Endometrium (tissue), 2 donors: ENCODE data around the gene OLFM2.
"Not testable (repeated sequence)": the region's sequence is repeated elsewhere in the genome, so short reads cannot be mapped to it uniquely, and the experiment has no call there.

Experiments
- FAIRE-seq: peaks from 2 replicates; lab custom pipeline; 2012; peaks lifted over from hg19 to GRCh38; lab: Jason Lieb, UNC
- donor health status: control.
- donor health status: control.

OLFM2 gene

DNA sequence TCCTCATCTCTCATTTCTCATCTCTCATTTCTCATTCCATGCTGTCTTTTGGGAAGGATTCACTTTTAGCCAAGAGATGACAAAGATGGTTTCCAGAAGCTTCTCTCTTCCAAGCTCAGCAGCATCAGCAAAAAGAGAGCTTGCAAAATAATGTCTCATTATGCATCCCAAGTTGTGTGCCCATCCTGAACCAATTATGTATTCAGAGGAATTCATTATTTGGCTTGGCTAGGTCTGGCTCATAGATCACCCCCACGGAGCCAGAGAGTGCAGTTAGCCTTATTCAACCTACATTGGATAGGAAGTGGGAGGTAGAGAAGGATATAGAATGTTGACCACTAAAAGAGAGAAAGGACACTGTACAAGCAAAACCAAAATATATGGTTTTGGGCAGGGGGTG, 5.4 kb upstream of the OLFM2 start:
- FAIRE-seq = no peak

DNA sequence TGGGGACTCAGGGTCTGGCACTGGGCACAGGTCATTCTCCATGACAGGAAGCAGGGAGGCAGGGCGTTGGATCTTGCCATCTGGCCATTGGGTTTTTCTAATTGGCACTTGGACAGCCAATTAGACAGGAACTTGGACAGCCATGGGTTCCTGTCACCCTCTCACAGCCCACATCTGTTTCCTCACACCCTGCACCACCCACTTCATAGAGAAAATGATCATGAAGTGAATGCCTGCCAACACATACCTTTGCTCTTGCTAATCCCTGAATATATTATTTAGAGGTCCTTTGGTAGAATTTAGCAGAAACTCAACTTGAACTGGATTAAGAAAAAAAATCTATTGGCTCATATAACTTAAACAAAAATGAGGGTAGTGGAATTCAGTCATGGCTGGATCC, 4.9 kb upstream of the OLFM2 start:
- no peak for FAIRE-seq

DNA sequence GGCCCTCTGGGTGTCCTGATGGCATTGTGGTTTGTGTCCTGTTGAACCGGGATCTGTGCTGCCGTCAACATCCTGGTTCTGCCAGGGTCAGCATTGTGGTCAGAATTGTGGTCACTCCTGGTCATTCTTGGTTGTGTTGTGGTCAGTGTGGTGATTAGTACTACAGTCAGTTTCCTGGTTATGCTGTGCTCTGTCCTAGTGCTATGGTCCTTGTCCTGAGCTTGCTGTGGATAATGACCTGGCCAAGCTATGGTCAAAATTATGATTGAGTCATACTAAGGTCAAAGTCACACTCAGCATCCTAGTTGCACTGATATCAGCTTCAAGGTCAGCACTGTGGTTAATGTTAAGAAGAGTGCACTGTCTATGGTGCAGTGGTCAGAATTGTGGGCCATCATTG, 4.5 kb upstream of the OLFM2 start:
- FAIRE-seq = no peak

DNA sequence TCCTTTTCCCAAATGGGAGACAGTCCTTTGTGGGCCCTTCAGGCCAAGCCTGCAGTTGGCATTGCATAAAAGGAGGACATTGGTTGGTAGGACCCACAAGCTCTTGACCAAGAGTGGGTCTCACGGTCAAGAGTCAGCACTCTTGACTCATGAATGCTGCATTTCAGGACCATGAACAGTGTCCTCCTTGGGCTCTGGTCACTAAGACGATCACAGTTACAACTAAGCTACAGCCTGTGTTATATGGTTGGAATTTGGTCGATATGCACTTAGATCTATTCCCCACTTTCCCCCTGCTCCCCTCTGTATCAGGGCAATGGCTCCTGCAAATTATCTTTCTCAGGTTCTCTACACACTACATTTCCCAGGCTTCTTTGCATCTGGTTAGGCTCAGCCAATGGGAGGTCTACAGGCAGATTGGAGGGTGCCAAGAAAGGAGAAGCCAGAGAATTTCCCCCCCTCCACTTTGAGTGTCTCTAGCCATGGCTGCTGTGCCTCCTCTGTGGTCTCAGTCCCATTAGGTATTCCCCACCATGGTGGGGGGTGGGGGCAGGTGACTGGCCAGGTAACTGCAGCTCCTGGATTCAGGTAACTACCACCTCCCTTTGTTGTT, 3.1 kb upstream of the OLFM2 start:
- FAIRE-seq = no peak

DNA sequence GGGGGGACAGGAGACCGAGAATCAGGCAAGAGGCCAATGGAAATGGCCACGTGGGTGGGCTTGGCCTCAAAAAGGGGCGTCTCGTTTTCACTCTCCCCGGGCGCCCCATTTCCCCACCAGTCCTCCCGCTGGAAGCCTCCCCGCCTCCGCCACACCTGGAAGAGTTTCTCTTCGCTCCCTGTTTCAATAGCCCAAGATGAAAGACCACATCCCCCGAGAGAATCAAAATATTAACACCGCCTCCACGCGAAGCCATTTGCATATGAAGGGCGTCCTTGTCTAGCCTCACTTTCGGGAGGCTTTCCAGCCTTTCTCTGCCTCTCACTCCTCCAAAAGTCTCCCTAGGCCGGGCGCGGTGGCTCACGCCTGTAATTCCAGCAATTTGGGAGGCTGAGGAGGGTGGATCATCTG, 691 bp upstream of the OLFM2 start:
- FAIRE-seq = no peak

DNA sequence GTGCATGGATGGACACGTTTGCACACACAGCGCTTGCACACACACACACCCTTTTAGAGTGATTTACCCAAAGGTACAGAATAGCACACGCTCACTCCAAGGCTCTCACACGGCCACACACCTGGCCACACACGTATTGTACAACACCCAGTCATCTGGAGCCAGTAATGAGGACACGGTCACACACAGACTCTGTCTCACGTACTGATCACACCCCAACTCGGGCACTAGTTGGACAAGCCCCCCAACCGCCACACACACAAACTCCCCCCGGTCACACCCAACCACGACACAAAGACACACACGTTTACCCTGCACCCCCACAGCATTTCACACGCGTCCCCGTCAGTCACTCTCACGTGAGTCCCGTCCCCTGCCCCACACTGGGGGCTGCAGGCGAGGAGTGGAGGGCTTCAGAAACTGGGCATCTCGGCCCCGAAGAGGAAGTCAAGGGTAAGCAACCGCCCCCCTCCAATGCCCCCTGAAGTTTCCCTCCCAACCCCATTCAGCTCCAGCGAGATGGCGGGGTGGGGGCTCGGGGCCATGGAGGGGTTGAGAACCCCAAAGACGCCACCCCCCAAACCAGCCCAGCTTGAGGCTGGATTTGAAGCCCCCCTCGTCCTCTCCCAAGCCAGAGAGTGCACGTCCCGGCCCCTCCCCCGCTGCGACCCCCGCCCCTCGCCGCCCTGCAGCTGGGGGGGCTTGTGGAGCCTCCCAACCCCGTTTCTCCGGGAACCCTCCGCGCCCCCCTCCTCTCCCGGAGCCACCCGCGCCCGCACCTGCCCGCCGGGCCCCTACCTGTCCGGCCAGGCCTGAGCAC, 599 bp downstream of the OLFM2 start:
- no peak for FAIRE-seq

DNA sequence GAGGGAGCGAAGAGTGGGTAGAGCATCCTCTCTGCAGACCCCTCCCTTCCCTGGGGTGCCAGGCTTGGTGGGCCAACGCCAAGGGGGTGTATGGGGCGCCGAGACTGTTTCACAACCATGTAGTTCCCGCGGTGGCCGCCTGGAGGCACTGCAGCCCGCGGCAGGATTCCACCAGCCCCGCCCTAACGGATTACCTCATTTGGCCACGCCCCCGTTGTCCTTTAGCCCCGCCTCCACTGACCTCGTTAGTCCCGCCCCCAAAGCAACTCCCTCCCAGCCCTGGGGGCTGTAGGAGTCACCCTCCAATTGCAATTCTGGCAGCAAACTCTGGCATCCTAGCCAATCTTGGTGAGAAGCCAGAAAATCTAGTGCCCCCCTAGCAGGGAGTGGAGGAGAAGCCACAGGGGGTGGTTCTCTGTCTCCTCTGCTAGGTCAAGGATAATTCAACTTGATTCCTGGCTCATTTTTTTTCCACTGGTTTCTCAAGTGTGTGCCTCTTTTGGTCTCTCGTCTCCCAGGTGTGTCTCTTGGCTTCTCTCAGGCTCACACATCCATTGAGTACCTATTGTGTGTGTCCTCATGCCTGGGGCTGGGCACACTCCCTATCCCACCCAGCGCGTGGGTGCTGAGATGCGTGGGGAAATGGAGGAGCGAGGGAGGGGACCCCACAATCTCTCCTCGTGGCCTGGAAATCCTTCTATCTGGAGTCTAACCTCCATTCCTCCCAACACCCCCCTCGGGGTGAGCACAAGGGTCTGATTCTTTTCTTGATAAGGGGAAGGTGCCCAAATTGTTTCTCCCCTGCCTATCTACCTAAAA, 2.0 kb downstream of the OLFM2 start:
- no peak for FAIRE-seq

DNA sequence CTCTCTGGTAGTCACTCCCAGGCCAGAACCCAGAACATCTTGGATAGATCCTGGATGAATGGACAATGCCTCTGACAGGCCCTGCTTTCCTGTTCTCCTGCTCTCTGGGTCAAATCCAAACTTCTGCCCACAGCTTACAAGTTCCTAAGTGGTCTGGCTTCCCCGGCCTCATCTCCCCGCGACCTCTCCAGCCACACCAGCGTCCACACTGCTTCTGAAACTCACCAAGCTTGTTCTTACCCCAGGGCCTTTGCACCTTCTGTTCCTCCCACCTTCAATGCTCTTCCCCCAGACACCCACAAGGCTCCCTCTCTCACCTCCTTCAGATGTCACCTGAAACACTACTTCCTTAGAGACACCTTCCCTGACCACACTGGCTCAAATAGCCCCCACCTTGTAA, 3.5 kb downstream of the OLFM2 start:
- FAIRE-seq = no peak

DNA sequence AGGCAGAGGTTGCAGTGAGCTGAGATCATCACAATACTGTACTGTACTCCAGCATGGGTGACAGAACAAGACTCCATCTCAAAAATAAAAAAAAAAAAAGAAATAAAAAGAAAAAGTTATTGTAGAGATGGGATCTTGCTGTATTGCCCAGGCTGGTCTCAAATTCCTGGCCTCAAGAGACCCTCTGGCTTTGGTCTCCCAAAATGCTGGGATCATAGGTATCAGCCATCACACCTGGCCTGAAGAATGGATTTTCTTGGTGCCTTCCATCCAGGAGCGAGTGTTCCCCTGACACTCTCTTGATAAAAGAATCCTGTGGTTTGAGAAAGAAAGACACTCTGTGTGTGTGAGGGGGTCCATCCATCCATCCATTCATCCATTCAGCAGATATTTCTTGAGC, 4.7 kb downstream of the OLFM2 start:
- FAIRE-seq = no peak

DNA sequence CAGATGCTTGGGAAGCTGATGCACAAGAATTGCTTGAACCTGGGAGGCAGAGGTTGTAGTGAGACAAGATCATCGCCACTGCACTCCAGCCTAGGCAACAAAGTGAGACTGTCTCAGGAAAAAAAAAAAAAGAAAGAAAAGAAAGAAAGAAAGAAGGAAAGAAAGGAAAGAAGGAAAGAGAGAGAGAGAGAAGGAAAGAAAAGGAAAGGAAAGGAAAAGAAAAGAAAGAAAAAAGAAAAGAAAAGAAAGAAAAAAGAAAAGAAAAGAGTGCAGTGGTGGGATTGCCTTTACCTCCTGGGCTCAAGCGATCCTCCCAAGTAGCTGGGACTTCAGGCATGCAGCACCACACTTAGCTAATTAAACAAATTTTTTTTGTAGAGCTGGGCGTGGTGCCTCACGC, 12.9 kb downstream of the OLFM2 start:
- FAIRE-seq = no peak

DNA sequence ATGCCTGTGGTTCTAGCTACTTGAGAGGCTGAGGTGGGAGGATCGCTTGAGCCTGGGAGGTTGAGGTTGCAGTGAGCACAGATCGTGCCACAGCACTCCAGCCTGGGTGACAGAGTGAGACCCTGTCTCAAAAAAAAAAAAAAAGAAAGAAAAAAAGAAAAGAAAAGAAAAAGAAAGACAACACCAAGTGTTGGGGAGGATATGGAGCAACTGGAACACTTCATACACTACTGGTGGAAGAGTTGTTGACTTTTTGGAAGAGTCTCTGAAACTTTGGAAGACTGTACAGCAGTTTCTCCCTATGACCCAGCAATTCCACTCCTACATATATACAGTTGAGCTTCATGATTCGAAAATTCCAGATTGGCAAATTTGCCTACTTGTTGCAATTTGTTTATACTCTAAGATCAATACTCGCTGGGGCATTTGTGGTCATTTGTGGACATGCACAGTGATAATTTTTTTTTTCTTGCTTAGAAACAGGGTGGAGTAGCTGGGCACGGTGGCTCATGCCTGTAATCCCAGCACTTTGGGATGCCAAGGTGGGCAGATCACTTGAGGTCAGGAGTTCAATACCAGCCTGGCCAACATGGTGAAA, 13.4 kb downstream of the OLFM2 start:
- not testable (repeated sequence) for FAIRE-seq

DNA sequence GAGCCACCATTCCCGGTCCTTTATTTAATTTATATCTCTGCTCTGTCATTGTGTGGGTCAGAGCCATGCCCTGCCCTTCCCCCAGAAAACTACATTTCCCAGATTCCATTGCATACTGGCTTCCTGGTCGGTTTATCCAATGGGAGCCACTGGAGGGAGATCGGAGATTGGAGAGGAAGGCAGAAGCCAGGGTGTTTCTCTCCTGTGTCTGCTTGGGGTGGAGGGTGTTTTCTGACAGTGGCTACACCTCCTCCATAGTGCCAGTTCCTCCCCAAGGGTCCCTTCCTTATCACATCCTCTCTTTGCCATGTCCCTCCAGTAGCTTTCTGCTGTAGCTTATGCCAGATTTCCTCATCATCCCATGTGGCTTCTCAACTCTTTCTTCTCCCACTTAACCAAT, 19.0 kb downstream of the OLFM2 start:
- FAIRE-seq = no peak

DNA sequence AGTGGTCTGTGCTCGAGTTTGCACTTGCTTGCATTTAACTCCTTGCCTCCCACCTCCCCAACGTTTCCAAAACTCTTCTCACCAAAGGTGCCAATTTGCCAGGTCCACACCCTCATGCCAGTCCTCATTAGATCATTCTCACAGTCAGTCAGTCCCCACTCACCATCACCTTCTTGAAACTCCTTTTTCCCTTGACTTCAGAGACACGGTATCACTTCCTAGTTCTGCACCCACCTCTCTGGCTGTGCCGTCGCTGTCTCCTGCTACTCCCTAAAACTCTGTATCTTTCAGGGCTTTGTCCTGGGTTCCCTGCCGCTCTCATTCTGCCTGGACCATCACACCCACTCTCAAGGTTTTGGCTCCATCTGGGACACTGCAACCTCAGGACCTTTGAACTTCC, 19.6 kb downstream of the OLFM2 start:
- FAIRE-seq = no peak

DNA sequence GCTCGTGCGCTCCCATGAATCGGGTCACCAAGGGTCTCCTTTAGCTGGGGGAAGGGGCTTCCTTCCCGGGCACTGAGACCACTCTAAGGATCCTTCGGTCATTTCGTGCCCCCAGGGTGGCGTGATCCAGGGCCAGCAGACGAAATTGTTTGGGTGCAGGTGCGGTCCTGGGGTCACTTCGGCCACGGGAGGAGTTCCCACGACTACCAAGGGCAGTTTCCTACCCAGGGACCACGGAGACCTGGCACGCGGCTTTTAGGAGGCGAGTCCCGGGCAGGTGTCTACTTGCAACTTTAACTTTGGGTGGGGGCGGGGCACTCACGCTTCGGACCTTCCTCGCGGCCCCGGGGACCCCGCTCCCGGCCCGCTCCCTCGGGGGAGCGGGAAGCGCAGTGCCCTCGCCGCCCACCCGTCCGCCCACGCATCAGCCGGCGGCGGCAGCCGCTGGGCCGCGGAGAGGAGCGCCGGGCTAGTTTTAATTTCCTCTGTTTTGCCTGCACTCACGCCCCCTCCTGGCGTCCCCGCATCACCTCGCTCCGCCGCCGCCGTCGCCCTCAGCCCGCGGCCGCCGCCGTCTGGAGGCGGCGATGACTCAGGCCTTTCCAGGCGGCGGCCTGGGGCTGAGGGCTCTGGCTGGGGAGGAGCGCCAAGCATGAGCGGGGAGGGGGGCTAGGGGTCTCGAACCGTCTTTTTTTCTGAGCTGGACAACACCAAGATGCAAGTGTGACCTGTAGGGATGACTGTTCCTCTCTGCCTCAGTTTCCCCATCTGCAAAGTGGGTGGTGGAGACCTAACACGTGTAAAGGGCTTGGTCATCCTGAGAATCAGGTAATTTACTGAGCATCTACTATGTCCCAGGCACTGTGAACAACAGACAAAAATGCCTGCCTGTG, 21.8 kb downstream of the OLFM2 start:
- no peak for FAIRE-seq

DNA sequence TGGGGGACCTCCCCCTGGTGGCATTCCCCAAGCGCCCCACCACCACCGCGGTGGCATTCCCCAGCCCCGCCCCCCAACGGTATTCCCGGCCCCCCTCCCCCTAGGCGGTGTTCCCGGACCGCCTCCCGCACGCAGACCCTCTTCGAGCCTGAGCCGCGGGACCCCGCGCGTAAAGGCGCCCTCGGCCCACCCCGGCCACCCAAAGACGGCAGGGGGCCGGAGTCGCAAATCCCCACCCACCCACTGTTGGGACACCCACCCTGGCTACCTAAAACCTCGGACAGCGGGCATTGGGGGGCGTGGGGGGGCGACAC, 22.4 kb downstream of the OLFM2 start:
- FAIRE-seq = no peak

DNA sequence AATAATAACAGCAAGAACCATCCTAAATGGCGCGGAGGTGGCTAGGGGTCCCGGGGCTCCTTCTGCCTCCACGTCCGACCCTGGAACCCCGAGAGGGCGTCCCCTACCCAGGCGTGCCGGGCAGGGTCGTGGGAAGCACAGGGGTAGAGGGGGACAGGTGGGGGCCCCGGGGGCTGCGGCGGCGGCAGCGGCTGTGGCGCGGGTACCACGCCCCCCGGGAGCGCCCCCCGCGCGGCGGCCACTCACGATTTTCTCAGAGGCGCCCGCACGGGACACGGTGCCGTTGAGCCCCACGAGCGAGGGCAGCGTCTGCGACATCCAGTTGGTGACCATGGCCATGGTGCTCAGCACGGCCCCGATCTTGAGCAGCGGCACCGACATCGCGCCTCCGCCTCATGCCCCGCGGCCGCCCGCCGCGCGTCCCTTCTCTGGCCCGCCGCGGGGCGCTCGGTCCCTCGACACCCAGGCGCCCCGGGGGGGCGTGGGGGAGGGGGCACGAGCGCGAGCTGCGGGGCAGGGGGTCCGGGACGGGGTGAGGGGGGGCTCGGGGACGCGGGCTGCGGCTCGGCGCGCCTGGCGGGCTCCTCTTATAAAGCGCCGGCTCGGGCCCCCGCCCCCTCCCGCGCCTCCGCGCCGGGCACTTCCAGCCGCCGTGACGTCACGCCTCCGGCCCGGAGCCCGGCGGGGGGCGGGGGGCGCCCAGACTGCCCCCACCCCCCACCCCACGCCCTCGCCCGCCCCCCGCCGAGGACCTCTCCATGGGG, 22.9 kb downstream of the OLFM2 start:
- FAIRE-seq = no peak

DNA sequence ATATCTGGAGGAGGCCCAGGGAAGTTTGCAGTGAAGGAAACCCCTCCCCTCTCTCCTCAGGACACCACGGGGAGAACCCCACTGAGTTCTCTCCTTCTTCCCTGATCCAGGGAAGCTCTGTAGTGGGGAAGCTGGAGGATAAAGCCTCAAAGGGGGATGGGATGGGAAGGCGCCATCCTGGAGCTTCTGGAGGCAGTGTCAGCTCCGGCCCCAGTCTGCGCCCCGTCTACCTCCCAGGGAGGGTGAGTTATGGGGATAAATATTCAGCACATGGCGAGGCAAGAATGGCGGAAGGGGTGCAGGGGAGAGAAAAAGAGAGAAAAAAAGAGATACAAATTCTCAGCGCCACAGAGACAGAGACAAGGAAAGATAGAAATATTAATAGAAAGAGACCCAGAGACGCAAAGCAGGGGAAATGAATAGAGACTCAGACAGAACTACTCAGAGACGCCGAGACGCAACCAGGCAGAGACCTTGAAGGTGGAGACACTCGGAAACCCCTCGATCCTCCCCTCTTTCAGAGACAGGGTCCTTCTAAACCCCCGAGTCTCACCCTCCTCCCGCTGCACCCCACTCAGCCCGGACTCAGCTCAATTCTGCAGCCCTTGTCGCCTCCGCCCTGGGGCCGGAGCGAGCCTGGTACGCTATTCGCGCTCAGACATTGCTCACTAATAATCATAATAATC, 23.6 kb downstream of the OLFM2 start:
- no peak for FAIRE-seq

DNA sequence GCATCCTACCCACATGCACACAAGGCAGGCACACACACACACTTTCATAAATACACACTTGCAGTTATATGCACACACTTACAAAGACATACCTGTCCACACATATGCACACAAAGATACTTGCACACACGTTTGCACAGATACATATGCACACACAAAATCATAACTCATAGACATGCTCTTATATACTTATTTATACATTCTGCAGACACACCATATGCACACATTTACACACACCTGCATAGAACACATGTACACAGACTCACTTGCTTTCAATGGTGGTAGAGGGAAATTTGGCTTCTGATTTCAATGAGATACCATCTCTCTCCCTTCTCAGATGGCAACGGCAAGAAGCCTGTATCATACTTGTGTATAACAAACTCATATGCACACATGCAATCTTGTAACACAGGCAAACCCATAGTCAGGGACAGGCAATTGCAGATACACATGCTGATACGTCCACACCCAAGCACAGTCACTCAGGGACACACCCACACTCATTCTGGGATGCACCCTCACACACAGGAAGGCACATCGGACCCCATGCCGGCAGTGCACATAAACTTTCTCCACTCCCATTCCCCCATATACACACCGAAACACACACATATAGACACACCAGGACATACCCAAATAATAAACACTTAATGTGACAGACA, 24.7 kb downstream of the OLFM2 start:
- FAIRE-seq = no peak

DNA sequence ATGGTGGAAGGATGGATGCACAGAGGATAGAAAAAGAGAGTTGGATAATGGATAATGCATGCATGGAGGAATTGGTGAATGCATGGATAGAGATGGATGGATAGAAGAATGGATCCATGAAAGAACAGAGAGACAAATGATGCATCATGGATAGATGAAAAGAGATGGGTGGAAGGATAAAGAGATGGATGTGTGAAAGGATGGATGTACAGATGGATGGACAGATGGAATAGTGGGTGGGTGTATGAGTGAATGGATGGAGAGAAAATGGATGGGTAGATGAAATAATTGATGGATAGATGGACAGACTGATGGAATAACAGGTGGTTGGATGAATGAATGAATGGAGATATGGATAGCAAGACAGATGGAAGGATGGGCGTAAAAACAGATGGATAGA, 25.7 kb downstream of the OLFM2 start:
- FAIRE-seq = no peak

DNA sequence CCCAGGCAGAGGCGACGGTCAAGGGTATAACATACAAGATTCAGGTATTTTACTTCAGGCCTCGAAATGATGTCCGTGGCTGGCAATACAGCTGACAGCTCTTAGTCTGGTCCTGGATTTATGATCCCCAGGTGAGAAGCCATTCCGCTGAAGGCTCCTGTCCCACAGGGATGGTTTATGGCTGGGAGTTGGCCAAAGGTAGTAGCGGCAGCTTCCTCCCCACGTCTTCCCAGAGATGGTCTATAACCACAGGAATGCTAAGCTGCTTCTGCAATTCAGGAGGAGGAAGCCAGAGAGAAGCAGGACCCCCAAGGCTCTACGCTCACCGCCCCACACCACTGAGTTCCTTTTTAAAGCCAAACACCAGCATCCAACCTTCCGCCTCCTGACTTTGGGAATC, 27.1 kb downstream of the OLFM2 start:
- no peak for FAIRE-seq
